Measurements from ENCODE around the gene RACGAP1.

RACGAP1 gene

DNA sequence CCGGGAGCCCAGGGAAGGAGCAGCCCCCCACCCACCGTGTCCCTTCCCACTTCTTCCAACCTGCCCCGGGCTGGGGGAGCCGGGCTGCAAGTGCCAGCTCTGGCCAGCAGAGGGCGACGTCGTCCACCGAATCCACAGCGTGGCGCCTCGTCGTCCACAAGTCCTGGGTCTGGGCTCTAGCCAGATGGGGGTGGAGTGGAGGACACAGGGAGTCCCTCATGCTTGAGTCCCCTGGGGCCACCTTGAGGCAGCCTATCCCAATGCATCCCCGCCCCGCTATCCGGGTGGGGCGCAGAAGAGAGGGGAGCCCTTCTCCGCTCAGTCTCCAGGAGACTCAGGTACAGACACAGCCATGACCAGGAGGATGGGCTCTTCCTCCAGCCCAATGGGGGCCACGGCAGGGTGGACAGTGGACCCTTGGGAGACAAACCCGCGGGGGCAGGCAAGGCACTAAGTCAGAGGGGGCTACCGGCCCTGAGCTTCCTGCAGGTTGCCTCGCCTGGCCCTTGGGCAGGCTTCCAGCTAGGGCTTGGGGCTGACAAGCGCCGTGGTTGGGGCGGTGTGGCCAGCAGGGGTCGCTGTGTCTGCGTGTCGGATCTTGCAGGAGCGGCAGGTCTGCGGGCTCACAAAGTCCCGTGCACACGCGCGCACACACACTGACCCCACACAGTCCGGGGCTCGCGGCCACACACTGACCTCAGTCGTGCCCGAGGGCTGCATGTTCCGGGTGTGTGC is 58.1 kb downstream of the RACGAP1 start:
- peak; percentile 97 for DNase-seq

DNA sequence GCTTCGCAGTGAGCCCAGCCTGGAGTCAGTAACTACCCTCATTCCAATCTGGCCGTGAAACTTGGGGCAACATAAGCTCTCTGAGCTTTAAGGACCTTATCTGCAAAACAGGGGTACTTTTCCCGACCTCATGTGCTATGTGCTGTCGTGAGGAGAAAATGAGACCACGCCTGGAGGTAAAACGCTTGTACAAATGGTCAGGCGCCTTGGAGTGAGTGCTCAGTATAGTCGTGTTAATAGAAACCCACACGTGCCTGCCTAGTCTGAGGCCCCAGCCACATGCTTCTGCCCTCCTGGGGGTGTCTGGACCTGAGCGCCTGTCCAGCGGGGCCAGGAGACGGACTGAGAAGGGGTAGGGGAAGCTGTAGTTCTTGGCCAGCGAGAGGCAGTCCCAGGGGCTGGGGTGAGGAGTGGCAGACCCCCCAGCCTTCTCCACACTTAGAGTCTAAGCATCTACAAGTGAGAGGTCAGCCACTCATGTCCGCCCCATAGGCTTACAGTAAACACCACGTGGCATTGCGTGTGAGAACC is 58.7 kb downstream of the RACGAP1 start:
- DNase-seq = no peak

DNA sequence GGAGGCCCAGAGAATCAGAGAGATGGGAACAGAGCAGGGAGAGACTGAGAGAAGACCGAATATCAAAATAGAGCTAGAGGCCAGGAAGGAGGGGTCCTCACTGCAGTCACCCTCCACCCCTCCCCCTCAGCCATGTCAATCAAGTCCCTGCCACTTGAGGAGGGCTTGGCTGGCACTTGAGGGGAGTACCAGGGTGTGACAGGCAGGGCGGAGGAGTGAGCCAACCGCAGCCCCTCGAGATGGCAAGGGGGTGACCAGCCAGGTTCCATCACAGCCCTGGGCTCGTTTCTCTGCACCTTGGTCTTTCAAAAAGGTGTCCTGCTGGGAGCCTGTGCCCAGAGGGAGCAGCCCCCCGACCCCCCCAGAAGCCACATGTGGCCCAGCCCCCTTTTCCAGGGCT is 59.5 kb downstream of the RACGAP1 start:
- no peak for DNase-seq

- no peak for DNase-seq
Observed at GRCh38 chr12:49964849-49965624, 60.3 kb downstream of the RACGAP1 start.

- no peak for DNase-seq
Observed at GRCh38 chr12:49963976-49964815, 61.1 kb downstream of the RACGAP1 start.

- no peak for DNase-seq
Observed at GRCh38 chr12:49962861-49963765, 62.2 kb downstream of the RACGAP1 start.

- no peak for DNase-seq
Observed at GRCh38 chr12:49961993-49962764, 63.1 kb downstream of the RACGAP1 start.

GRCh38 chr12:49961111-49961922 is 64.0 kb downstream of the RACGAP1 start, which contains the start of gene AQP5:
Gene AQP5 (plus strand): TSS chr12:49961872. CDS start chr12:49962018, 146 bp downstream.
- no peak for DNase-seq

GRCh38 chr12:49960474-49961110 is 64.7 kb downstream of the RACGAP1 start:
- no peak for DNase-seq

DNA sequence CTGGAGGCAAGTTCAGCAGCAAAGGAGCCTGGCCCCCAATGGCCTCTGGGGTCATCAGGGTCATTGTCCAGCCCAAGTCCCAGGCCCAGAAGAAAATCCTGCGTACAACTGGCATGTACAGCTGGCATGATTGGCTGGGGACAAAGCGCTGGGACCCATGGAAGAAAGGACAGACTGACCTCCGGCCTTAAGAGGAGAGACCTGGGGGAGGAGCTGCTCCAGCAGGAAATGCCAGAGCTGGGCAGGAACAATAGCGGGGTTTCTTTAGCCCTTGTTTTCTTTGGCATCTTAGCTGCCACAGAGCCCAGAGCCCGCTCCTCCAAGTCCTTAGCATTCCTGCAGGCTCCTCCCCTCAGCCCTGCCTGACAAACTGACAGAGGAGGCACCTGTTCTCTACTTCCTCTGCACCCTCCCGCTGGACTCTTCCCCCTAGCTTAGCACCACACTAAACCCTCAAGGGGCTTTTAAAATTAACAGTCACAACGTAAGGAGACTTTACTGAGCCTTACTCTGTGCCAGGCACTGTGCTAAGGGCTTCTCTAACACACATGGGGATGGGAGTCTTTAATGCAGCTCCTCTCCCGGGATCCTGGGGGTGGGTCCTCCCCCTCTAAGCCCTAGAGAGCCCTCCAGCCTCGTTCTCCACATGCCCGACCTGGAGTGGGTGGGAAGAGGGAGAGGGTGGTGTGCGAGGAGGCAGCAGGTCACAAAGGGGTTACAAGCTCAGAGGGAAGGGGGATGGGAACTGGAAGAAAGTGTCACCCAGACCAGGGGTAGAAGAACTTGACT is 65.4 kb downstream of the RACGAP1 start:
- DNase-seq = no peak

GRCh38 chr12:49957570-49957967 is 67.7 kb downstream of the RACGAP1 start:
- no peak for DNase-seq

DNA sequence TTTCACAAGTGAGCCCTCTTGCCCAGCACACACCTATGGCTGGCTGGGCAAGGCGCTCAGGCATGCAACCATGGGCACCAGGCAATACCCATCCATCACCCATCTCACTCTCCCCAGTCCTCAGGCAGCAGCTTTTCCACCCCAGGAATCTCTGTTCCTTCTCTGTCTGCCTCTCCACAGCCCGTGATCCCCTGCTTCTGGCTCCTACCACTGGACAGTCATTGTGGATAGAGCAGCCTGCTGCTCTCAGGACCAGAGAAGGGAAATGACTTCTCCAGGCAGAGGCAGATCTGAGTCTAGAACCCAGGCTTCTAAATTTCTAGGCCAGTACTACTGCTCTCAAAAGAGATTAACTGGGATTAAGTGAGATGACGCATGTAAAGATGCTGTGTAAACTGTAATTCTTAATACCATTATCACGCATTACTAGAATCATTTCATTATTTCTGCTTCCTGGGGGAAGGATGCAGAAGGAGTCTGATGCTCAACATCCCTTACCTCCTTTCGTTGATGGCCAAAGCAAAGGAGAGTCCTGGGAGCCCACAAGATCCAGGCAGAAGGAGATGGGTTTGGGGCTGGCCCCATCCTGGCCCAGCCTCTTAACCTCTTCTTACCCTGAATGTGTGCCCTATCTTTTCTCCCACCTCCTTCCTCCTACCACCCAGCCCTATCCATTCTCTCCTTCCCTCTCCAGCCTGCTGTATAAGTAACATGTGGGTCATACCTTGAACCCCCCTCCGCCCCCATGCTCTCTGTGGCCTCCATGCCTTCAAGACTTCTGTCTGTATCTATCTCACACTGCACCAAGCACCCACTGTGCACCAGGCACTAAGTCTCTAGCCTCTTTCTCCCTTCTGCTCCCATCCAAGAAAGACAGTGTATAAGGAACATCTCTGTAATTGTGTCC is 68.4 kb downstream of the RACGAP1 start:
- no peak for DNase-seq

DNA sequence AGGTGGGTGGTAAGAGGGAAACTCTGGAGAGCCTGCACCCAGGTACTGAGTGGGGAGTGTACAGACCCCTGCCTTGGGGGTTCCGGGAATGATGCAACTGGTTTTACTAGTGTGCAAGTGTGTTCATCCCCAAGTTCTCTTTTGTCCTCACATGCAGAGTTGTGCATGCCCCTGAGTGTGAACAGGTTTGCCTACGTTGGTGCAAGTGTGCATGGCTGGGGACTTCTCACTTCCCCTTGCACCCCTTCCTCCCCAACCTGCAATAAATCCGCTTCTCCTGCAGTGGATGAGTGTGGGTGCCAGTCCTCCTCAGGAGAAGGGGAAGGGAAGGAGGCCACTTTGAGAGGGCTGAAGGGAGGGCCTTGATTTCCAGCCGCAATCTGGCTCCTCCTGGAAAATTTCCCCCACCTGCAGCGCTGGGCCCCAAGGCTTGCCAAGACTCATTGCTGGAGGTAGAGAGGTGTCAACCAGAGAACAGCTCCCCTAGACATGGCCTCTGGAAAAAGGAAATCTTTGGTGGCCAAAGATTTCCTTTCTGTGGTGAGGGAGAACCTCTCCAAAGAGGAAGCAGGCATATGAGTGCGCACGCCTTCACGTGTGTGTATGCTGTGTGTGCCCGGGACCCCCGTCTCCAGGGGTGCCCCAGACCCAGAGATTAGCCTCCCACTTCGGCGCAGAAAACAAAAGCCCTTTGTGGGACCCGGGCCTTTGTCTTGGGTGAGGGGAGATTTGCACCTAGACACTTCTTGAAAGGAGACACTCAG is 69.2 kb downstream of the RACGAP1 start:
- no peak for DNase-seq

GRCh38 chr12:49954863-49955830 is 70.1 kb downstream of the RACGAP1 start:
- no peak for DNase-seq

- no peak for DNase-seq
Observed at GRCh38 chr12:49953961-49954846, 71.1 kb downstream of the RACGAP1 start.

Data from activated CD4-positive, alpha-beta T cell treated with anti-CD3 and anti-CD28 coated beads for 48 hours (primary cell).